CD4-positive, alpha-beta T cell treated with Interleukin-4 for 1 hour (primary cell): ENCODE measurements around the gene CSH1.
"Not testable (repeated sequence)": the region's sequence is repeated elsewhere in the genome, so short reads cannot be mapped to it uniquely, and the experiment has no call there.

Experiments
- DNase-seq, 2 donors: peaks; one replicate each; pipeline ENCODE4 v3.0.0-alpha.2; 2020 to 2022

The CSH1 gene

GRCh38 chr17:63928172-63928666 lies 31.8 kb upstream of the CSH1 start:
- no peak for DNase-seq

GRCh38 chr17:63927464-63928171 lies 31.2 kb upstream of the CSH1 start:
- DNase-seq, result no peak

GRCh38 chr17:63926164-63926563 lies 29.8 kb upstream of the CSH1 start:
- no peak for DNase-seq

- DNase-seq, result peak in 1 of 2 donors; percentile 70
Measured at GRCh38 chr17:63925615-63926014, 29.2 kb upstream of the CSH1 start.

- DNase-seq, result peak in 1 of 2 donors; percentile 35
Measured at GRCh38 chr17:63922402-63922801, 26.0 kb upstream of the CSH1 start.

- DNase-seq, result peak in 1 of 2 donors; percentile 27
Measured at GRCh38 chr17:63920779-63921178, 24.4 kb upstream of the CSH1 start.

- DNase-seq, result not testable (repeated sequence)
Measured at GRCh38 chr17:63920050-63920449, 23.7 kb upstream of the CSH1 start.

GRCh38 chr17:63919311-63919723 lies 22.9 kb upstream of the CSH1 start:
- peak; percentile 83 to 84 for DNase-seq

- not testable (repeated sequence) for DNase-seq
Measured at GRCh38 chr17:63918789-63919305, 22.5 kb upstream of the CSH1 start, which contains the start of gene GH1. Gene GH1, minus strand, starts transcription at chr17:63918839. Its CDS starts 63 bp downstream, at chr17:63918776.

GRCh38 chr17:63918305-63918704 lies 21.9 kb upstream of the CSH1 start:
- DNase-seq, result no peak

- no peak for DNase-seq
Measured at GRCh38 chr17:63917646-63918045, 21.3 kb upstream of the CSH1 start.

- not testable (repeated sequence) for DNase-seq
Measured at GRCh38 chr17:63917206-63917605, 20.8 kb upstream of the CSH1 start.

- DNase-seq, result no peak
Measured at GRCh38 chr17:63916566-63917185, 20.3 kb upstream of the CSH1 start.

GRCh38 chr17:63915753-63916152 lies 19.4 kb upstream of the CSH1 start:
- DNase-seq, result not testable (repeated sequence)

GRCh38 chr17:63914471-63914870 lies 18.1 kb upstream of the CSH1 start:
- DNase-seq, result no peak

- peak; percentile 65 to 66 for DNase-seq
Measured at GRCh38 chr17:63911657-63912100, 15.3 kb upstream of the CSH1 start.

GRCh38 chr17:63911041-63911635 lies 14.8 kb upstream of the CSH1 start, which contains the start of gene CSHL1:
Gene CSHL1, minus strand, starts transcription at chr17:63911258. Its CDS starts 62 bp downstream, at chr17:63911196.
- no peak for DNase-seq

GRCh38 chr17:63910096-63910495 lies 13.7 kb upstream of the CSH1 start:
- no peak for DNase-seq

GRCh38 chr17:63909586-63909985 lies 13.2 kb upstream of the CSH1 start:
- DNase-seq, result not testable (repeated sequence)

GRCh38 chr17:63907161-63907778 lies 10.9 kb upstream of the CSH1 start:
- not testable (repeated sequence) for DNase-seq

GRCh38 chr17:63904796-63905195 lies 8.4 kb upstream of the CSH1 start:
- not testable (repeated sequence) for DNase-seq

GRCh38 chr17:63903787-63904201 lies 7.4 kb upstream of the CSH1 start:
- peak; percentile 27 to 62 for DNase-seq

- not testable (repeated sequence) for DNase-seq
Measured at GRCh38 chr17:63901971-63902370, 5.6 kb upstream of the CSH1 start.
